HEK293 (cell line): ENCODE measurements around the gene ELK4.

Source experiments
- AEBP2 ChIP-seq: fragments of 450-650 bp; formaldehyde crosslinking; IDR thresholded peaks from 2 replicates; pipeline ENCODE4 v1.5.1; 2016; ENCODE audit warnings: missing biosample characterization, missing genetic modification characterization, borderline replicate concordance
- ATF2 ChIP-seq: fragments of 450-650 bp; formaldehyde crosslinking; IDR thresholded peaks from 2 replicates; pipeline ENCODE4 v1.5.1; 2016; ENCODE audit warnings: missing biosample characterization, missing genetic modification characterization, low read depth
- BCL11B ChIP-seq: fragments of 450-650 bp; formaldehyde crosslinking; IDR thresholded peaks from 2 replicates; pipeline ENCODE4 v1.5.1; 2016; ENCODE audit warnings: low read depth, missing biosample characterization, missing genetic modification characterization
- FEZF1 ChIP-seq: fragments of 450-650 bp; formaldehyde crosslinking; IDR thresholded peaks from 2 replicates; pipeline ENCODE4 v1.5.1; 2016; ENCODE audit warnings: missing biosample characterization, missing genetic modification characterization
- GFI1B ChIP-seq: fragments of 450-650 bp; formaldehyde crosslinking; IDR thresholded peaks from 2 replicates; pipeline ENCODE4 v1.5.1; 2016; ENCODE audit warnings: missing biosample characterization, missing genetic modification characterization
- PRDM1 ChIP-seq: fragments of 450-650 bp; formaldehyde crosslinking; IDR thresholded peaks from 2 replicates; pipeline ENCODE4; 2016; ENCODE audit warnings: missing biosample characterization, missing genetic modification characterization
- TRIM28 ChIP-seq: IDR thresholded peaks from 2 replicates; pipeline ENCODE4 v1.6.1; 2011; ENCODE audit warnings: low read length, control low read depth, borderline replicate concordance
- ZBTB10 ChIP-seq: fragments of 450-650 bp; formaldehyde crosslinking; IDR thresholded peaks from 2 replicates; pipeline ENCODE4 v1.5.1; 2016; ENCODE audit warnings: missing biosample characterization, missing genetic modification characterization
- ZBTB21 ChIP-seq: fragments of 450-650 bp; formaldehyde crosslinking; IDR thresholded peaks from 2 replicates; pipeline ENCODE4 v1.5.1; 2017; ENCODE audit warnings: missing biosample characterization, missing genetic modification characterization
- ZBTB26 ChIP-seq: fragments of 450-650 bp; formaldehyde crosslinking; optimal IDR thresholded peaks from 2 replicates; pipeline ENCODE3; 2016; ENCODE audit warnings: missing biosample characterization, mild to moderate bottlenecking, missing genetic modification characterization
- ZBTB7A ChIP-seq: fragments of 450-650 bp; formaldehyde crosslinking; IDR thresholded peaks from 2 replicates; pipeline ENCODE4 v1.5.1; 2016; ENCODE audit warnings: low read depth, missing biosample characterization, missing genetic modification characterization
- ZNF121 ChIP-seq: fragments of 450-650 bp; formaldehyde crosslinking; IDR thresholded peaks from 2 replicates; pipeline ENCODE4 v1.5.1; 2016; ENCODE audit warnings: missing biosample characterization, missing genetic modification characterization
- ZNF157 ChIP-seq: fragments of 450-650 bp; formaldehyde crosslinking; IDR thresholded peaks from 2 replicates; pipeline ENCODE4 v1.5.1; 2016; ENCODE audit warnings: missing biosample characterization, missing genetic modification characterization
- ZNF23 ChIP-seq: fragments of 450-650 bp; formaldehyde crosslinking; IDR thresholded peaks from 2 replicates; pipeline ENCODE4 v1.5.1; 2016; ENCODE audit warnings: missing biosample characterization, missing genetic modification characterization, borderline replicate concordance
- ZNF266 ChIP-seq: fragments of 450-650 bp; formaldehyde crosslinking; IDR thresholded peaks from 2 replicates; pipeline ENCODE4 v1.5.1; 2016; ENCODE audit warnings: missing biosample characterization, missing genetic modification characterization, low read depth
- ZNF302 ChIP-seq: fragments of 450-650 bp; formaldehyde crosslinking; IDR thresholded peaks from 2 replicates; pipeline ENCODE4 v1.5.1; 2016; ENCODE audit warnings: missing biosample characterization, missing genetic modification characterization, low read depth
- ZNF530 ChIP-seq: fragments of 450-650 bp; formaldehyde crosslinking; IDR thresholded peaks from 2 replicates; pipeline ENCODE4 v1.5.1; 2016; ENCODE audit warnings: low read depth, missing biosample characterization, missing genetic modification characterization
- ZNF596 ChIP-seq: fragments of 450-650 bp; IDR thresholded peaks from 2 replicates; pipeline ENCODE4 v1.5.0; 2018; ENCODE audit warnings: missing biosample characterization, mild to moderate bottlenecking, missing genetic modification characterization, moderate library complexity
- ZNF629 ChIP-seq: fragments of 450-650 bp; formaldehyde crosslinking; IDR thresholded peaks from 2 replicates; pipeline ENCODE4 v1.5.1; 2017; ENCODE audit warnings: missing biosample characterization, missing genetic modification characterization
- ZNF654 ChIP-seq: fragments of 450-650 bp; formaldehyde crosslinking; IDR thresholded peaks from 2 replicates; pipeline ENCODE4 v1.5.1; 2016; ENCODE audit warnings: low read depth, missing biosample characterization, missing genetic modification characterization
- ZNF677 ChIP-seq: fragments of 450-650 bp; IDR thresholded peaks from 2 replicates; pipeline ENCODE4 v1.5.0; 2018; ENCODE audit warnings: missing biosample characterization, mild to moderate bottlenecking, missing genetic modification characterization, moderate library complexity
- TF ChIP-seq, protein P1 (sequence below): fragments of 450-650 bp; formaldehyde crosslinking; IDR thresholded peaks from 2 replicates; pipeline ENCODE4 v1.5.1; 2016; ENCODE audit warnings: missing biosample characterization, missing genetic modification characterization
- TF ChIP-seq, protein P2 (sequence below): fragments of 450-650 bp; formaldehyde crosslinking; IDR thresholded peaks from 2 replicates; pipeline ENCODE4 v1.5.1; 2016; ENCODE audit warnings: missing biosample characterization, missing genetic modification characterization

Gene ELK4

DNA sequence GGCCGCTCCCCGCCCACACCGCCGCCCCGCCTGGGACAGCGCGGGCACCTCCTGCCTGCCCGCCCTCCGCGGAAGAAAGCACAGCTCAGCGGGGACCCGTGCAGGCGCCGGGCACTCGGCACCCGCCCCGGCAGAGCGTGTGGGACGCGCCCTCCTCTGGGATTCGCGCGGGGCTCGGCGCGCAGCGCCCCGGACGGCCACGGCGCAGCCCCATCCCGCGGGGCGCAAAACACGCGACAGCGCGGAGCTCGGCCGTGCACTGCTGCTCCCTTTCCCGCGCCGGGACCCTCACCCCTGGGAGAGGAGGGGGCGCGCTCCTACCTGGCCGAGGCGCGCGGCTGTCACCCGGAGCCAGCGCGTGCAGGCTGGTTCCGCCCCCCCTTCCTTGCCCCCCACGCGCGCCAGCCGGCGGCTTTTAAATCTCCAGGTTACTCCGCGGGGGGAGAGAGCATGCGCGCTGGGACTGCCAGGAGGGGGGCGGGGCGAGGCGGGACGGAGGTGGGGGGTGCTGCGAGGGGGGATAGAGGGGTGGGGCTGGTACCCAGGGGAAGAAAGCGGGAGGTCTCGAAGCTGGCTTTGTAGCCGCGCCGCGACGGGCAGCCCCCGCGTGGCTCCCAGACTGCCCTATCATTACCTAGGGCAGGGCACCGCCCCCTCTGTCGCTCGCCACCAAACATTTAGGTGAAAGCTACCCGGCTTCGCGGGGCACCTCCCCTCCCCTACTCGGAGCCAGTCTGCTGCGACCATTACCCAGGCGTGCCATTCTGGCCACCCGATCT is 48.5 kb upstream of the ELK4 start, which contains the start of gene SLC45A3 (continued):
- no peak for TF ChIP-seq ZNF23 (tag by site-specific recombination)
- no peak for TF ChIP-seq PRDM1
- no peak for TF ChIP-seq ZNF121 (tag by site-specific recombination)
- TF ChIP-seq ZNF677 (tag by site-specific recombination), result 0 out of 2 replicates have a peak, but pooled peaks have one; percentile 47
- TF ChIP-seq GFI1B (tag by site-specific recombination), result no peak
- no peak for TF ChIP-seq ZNF629
- no peak for TF ChIP-seq ZNF654 (tag by site-specific recombination)
- no peak for TF ChIP-seq AEBP2 (tag by site-specific recombination)
- no peak for TF ChIP-seq FEZF1
- no peak for TF ChIP-seq ZNF157 (tag by site-specific recombination)
- TF ChIP-seq, protein P1, sequence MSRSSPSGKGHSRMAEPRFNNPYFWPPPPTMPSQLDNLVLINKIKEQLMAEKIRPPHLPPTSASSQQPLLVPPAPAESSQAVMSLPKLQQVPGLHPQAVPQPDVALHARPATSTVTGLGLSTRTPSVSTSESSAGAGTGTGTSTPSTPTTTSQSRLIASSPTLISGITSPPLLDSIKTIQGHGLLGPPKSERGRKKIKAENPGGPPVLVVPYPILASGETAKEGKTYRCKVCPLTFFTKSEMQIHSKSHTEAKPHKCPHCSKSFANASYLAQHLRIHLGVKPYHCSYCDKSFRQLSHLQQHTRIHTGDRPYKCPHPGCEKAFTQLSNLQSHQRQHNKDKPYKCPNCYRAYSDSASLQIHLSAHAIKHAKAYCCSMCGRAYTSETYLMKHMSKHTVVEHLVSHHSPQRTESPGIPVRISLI (tag by site-specific recombination), result no peak
- TF ChIP-seq TRIM28, result no peak
- no peak for TF ChIP-seq ZNF596 (tag by site-specific recombination)
- TF ChIP-seq ZNF266 (tag by site-specific recombination), result no peak
- TF ChIP-seq ZNF302, result no peak
- no peak for TF ChIP-seq ATF2
- TF ChIP-seq ZBTB7A (tag by site-specific recombination), result no peak
- TF ChIP-seq ZNF530, result no peak
- TF ChIP-seq, protein P2, sequence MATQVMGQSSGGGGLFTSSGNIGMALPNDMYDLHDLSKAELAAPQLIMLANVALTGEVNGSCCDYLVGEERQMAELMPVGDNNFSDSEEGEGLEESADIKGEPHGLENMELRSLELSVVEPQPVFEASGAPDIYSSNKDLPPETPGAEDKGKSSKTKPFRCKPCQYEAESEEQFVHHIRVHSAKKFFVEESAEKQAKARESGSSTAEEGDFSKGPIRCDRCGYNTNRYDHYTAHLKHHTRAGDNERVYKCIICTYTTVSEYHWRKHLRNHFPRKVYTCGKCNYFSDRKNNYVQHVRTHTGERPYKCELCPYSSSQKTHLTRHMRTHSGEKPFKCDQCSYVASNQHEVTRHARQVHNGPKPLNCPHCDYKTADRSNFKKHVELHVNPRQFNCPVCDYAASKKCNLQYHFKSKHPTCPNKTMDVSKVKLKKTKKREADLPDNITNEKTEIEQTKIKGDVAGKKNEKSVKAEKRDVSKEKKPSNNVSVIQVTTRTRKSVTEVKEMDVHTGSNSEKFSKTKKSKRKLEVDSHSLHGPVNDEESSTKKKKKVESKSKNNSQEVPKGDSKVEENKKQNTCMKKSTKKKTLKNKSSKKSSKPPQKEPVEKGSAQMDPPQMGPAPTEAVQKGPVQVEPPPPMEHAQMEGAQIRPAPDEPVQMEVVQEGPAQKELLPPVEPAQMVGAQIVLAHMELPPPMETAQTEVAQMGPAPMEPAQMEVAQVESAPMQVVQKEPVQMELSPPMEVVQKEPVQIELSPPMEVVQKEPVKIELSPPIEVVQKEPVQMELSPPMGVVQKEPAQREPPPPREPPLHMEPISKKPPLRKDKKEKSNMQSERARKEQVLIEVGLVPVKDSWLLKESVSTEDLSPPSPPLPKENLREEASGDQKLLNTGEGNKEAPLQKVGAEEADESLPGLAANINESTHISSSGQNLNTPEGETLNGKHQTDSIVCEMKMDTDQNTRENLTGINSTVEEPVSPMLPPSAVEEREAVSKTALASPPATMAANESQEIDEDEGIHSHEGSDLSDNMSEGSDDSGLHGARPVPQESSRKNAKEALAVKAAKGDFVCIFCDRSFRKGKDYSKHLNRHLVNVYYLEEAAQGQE (tag by site-specific recombination), result no peak
- 0 out of 2 replicates have a peak, but pooled peaks have one; percentile 22 for TF ChIP-seq ZBTB10 (tag by site-specific recombination)
- TF ChIP-seq ZBTB26 (tag by site-specific recombination), result peak; percentile 95
- no peak for TF ChIP-seq BCL11B
- no peak for TF ChIP-seq ZBTB21 (tag by site-specific recombination)
